ENCODE data around the gene SMIM41. TPM values are rescaled to one million over a fixed set of nuclear protein-coding genes. Genes with fewer than 3 reads are reported as not detected.

Gene SMIM41
- total and polyA plus RNA-seq, 10 of the 15 experiments (the other 5 are each of a cell fraction or from before 2014, with no cell fraction given): not detected

DNA sequence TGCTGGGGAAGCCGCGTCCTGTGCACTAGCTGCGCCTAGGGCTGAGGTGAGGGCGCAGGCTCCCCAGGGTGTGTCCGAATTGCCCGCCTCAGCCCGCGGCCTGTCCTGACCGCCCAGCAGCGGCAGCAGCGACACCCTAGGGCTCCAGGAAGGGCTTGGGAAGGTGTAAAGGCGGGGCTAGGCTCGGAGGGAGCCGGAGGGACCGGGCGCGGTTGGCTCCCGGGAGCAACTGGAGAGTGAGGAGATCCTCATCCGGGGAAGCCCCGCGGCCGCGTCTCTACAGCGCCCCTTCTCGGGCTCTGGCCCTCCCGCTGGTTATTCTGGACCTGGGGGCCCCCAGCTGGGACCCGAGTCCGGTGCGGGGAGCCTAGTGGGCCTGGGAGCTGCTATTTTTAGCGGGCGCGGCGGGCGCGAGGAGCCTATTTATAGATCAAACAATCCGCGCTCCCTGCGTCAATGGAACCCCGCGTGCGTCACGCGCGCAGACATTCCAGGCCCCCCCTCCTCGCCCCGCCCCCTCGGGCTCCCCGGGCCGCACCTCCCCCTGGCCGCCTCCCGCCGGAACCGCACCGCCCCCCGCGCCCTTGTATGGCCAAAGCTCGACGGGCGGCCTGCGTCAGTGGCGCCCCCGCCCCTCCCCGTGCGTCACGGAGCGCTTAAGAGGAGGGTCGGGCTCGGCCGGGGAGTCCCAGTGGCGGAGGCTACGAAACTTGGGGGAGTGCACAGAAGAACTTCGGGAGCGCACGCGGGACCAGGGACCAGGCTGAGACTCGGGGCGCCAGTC lies 28.6 kb upstream of the SMIM41 start, which contains the start of gene NR4A1 (continued):
- TF ChIP-seq SMAD5 (IDR thresholded peaks at IDR 0.05; ENCODE audit: low read depth) (no peak), NFYB (IDR thresholded peaks at IDR 0.05; ENCODE audit: insufficient read depth, low read depth, low read length) (no peak), KDM1A (IDR thresholded peaks at IDR 0.05; ENCODE audit: borderline replicate concordance) (no peak), HDAC2 (IDR thresholded peaks at IDR 0.05) (no peak), TCF7 (IDR thresholded peaks at IDR 0.05; ENCODE audit: borderline replicate concordance) (no peak), SIN3A (IDR thresholded peaks at IDR 0.05; ENCODE audit: low read depth, low read length) (no peak), BCL11A (IDR thresholded peaks at IDR 0.05; ENCODE audit: low read depth, low read length) (0 out of 2 replicates have a peak, but pooled peaks have one; percentile 55), ESRRA (IDR thresholded peaks at IDR 0.05; ENCODE audit: low read length) (no peak), MYC (IDR thresholded peaks at IDR 0.05; ENCODE audit: insufficient read depth, insufficient read length, insufficient replicate concordance, low read length, severe bottlenecking) (no peak), JUND (IDR thresholded peaks at IDR 0.05; ENCODE audit: low read depth, low read length) (no peak), MEF2A (IDR thresholded peaks at IDR 0.05; ENCODE audit: insufficient read depth, low read depth, low read length) (peak; percentile 89), HDGF (IDR thresholded peaks at IDR 0.05) (peak; percentile 90), POLR2AphosphoS5 (IDR thresholded peaks at IDR 0.05; ENCODE audit: low read length) (peak; percentile 91), SREBF1 (IDR thresholded peaks at IDR 0.05; ENCODE audit: low read length) (no peak), PML (IDR thresholded peaks at IDR 0.05; ENCODE audit: low read length) (no peak), POLR2AphosphoS2 (IDR thresholded peaks at IDR 0.05; ENCODE audit: low read depth, low read length) (peak; percentile 87; the same call in 1 of the 2 replicates), TAF1 (IDR thresholded peaks at IDR 0.05; ENCODE audit: borderline replicate concordance, low read depth, low read length) (no peak; the same call in 1 of the 2 replicates), BRCA1 (IDR thresholded peaks at IDR 0.05; ENCODE audit: low read depth, low read length) (no peak), SUPT20H (IDR thresholded peaks at IDR 0.05; ENCODE audit: borderline replicate concordance, control insufficient read depth, low read depth, low read length) (no peak), FOS (IDR thresholded peaks at IDR 0.05; ENCODE audit: borderline replicate concordance, extremely low read depth, insufficient read length) (no peak), POLR2A (IDR thresholded peaks at IDR 0.05; ENCODE audit: low read depth, low read length) (peak; percentile 85)
- TF ChIP-seq, protein P1, sequence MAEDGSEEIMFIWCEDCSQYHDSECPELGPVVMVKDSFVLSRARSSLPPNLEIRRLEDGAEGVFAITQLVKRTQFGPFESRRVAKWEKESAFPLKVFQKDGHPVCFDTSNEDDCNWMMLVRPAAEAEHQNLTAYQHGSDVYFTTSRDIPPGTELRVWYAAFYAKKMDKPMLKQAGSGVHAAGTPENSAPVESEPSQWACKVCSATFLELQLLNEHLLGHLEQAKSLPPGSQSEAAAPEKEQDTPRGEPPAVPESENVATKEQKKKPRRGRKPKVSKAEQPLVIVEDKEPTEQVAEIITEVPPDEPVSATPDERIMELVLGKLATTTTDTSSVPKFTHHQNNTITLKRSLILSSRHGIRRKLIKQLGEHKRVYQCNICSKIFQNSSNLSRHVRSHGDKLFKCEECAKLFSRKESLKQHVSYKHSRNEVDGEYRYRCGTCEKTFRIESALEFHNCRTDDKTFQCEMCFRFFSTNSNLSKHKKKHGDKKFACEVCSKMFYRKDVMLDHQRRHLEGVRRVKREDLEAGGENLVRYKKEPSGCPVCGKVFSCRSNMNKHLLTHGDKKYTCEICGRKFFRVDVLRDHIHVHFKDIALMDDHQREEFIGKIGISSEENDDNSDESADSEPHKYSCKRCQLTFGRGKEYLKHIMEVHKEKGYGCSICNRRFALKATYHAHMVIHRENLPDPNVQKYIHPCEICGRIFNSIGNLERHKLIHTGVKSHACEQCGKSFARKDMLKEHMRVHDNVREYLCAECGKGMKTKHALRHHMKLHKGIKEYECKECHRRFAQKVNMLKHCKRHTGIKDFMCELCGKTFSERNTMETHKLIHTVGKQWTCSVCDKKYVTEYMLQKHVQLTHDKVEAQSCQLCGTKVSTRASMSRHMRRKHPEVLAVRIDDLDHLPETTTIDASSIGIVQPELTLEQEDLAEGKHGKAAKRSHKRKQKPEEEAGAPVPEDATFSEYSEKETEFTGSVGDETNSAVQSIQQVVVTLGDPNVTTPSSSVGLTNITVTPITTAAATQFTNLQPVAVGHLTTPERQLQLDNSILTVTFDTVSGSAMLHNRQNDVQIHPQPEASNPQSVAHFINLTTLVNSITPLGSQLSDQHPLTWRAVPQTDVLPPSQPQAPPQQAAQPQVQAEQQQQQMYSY (CRISPR knock-in tag; IDR thresholded peaks at IDR 0.05): no peak
- TF ChIP-seq, protein P2, sequence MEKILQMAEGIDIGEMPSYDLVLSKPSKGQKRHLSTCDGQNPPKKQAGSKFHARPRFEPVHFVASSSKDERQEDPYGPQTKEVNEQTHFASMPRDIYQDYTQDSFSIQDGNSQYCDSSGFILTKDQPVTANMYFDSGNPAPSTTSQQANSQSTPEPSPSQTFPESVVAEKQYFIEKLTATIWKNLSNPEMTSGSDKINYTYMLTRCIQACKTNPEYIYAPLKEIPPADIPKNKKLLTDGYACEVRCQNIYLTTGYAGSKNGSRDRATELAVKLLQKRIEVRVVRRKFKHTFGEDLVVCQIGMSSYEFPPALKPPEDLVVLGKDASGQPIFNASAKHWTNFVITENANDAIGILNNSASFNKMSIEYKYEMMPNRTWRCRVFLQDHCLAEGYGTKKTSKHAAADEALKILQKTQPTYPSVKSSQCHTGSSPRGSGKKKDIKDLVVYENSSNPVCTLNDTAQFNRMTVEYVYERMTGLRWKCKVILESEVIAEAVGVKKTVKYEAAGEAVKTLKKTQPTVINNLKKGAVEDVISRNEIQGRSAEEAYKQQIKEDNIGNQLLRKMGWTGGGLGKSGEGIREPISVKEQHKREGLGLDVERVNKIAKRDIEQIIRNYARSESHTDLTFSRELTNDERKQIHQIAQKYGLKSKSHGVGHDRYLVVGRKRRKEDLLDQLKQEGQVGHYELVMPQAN (conservative IDR thresholded peaks at IDR 0.05): 0 out of 2 replicates have a peak, but pooled peaks have one; percentile 15
